Stomach (tissue), 4 donors: ENCODE data around the gene CYGB.

Source experiments
- CTCF ChIP-seq, 7 experiments: fragments of 450-650 bp in 4 of 7; fragments of 200-600 bp in 3 of 7; sonication (generic) in 3 of 7; IDR thresholded peaks; one replicate each; pipeline ENCODE4 v1.5.1; 2016 to 2019; ENCODE audit warnings: antibody characterized with exemption in 7 of 7, control low read depth in 2 of 7, mild to moderate bottlenecking in 1 of 7
- EP300 ChIP-seq: sonication (generic); formaldehyde crosslinking; IDR thresholded peaks from one replicate; pipeline ENCODE4 v1.6.1; 2017; ENCODE audit warnings: antibody characterized with exemption
- POLR2A ChIP-seq, 4 donors: fragments of 450-650 bp; IDR thresholded peaks; one replicate each; pipeline ENCODE4 v1.6.1; 2016; ENCODE audit warnings: antibody characterized with exemption in 4 of 4, control low read depth in 2 of 4, mild to moderate bottlenecking in 1 of 4, moderate library complexity in 1 of 4
- POLR2AphosphoS5 ChIP-seq, 3 donors: sonication (generic); formaldehyde crosslinking; IDR thresholded peaks; one replicate each; pipeline ENCODE4 v1.6.1; 2016; ENCODE audit warnings: antibody characterized with exemption in 3 of 3

- no peak for TF ChIP-seq CTCF (IDR thresholded peaks at IDR 0.05)
- TF ChIP-seq POLR2A (IDR thresholded peaks at IDR 0.05): no peak
- TF ChIP-seq EP300: no peak
- no peak for TF ChIP-seq POLR2AphosphoS5 (IDR thresholded peaks at IDR 0.05)
Measured at GRCh38 chr17:76546556-76547182, 9.2 kb upstream of the CYGB start.
